Endothelial cell of umbilical vein (primary cell): ENCODE measurements around the gene GABARAPL2. TPM values are rescaled to one million over a fixed set of nuclear protein-coding genes. Genes with fewer than 3 reads are reported as not detected.

Experiments used
- BruUV-seq: library from RNA; stranded (reverse); fragments of 400-500 nt; replicated peaks from 2 replicates; lab custom pipeline; 2021; lab: Mats Ljungman, UMichigan
- CTCF ChIA-PET: fragments of 300-600, 350-600 bp; sonication (Branson Sonifier 250); formaldehyde crosslinking; loops from one replicate; lab custom pipeline; 2021; ENCODE audit warnings: antibody characterized with exemption, inconsistent platforms; lab: Charles Lee
- POLR2A ChIA-PET: fragments of 300-600, 350-600 bp; sonication (Branson Sonifier 250); formaldehyde crosslinking; loops from one replicate; lab custom pipeline; 2021; ENCODE audit warnings: antibody characterized with exemption, inconsistent platforms; lab: Charles Lee
- DNase-seq: peaks from one replicate; pipeline ENCODE4 v3.0.0-alpha.2; 2011; ENCODE audit warnings: low read depth, low spot score
- FAIRE-seq: peaks from 2 replicates; lab custom pipeline; 2011; peaks lifted over from hg19 to GRCh38; lab: Jason Lieb, UNC
- H2AFZ ChIP-seq: 2 replicates; pipeline ENCODE4 v1.6.0; 2012; ENCODE audit warnings: low read depth, low read length, control low read depth, inconsistent platforms
- H3K27ac ChIP-seq: 2 replicates; pipeline ENCODE4 v1.5.1; 2011; ENCODE audit warnings: low read depth, mild to moderate bottlenecking, control low read depth, low read length, moderate library complexity; ENCODE audit not compliant: insufficient read depth
- H3K27me3 ChIP-seq, 2 experiments: 2 replicates each; pipeline versions ENCODE4 v1.6.0 to v1.6.1; 2011; ENCODE audit warnings: low read length in 2 of 2, mixed read lengths in 1 of 2; ENCODE audit not compliant: control insufficient read depth in 2 of 2, insufficient read depth in 2 of 2
- H3K36me3 ChIP-seq, 2 experiments: 2 replicates in 1 of 2; 3 replicates in 1 of 2; pipeline ENCODE4 v1.5.1; 2011; ENCODE audit warnings: low read length in 2 of 2, mild to moderate bottlenecking in 1 of 2, moderate library complexity in 1 of 2; ENCODE audit not compliant: control insufficient read depth in 2 of 2, insufficient read depth in 2 of 2; ENCODE audit errors: extremely low read depth in 1 of 2
- H3K4me1 ChIP-seq: 3 replicates; pipeline ENCODE4 v1.5.1; 2011; ENCODE audit warnings: mild to moderate bottlenecking, low read length; ENCODE audit not compliant: control insufficient read depth, insufficient read depth; ENCODE audit errors: extremely low read depth
- H3K4me2 ChIP-seq: 2 replicates; pipeline ENCODE4 v1.6.1; 2011; ENCODE audit warnings: low read length, control low read depth, mixed read lengths; ENCODE audit not compliant: insufficient read depth
- H3K4me3 ChIP-seq, 3 experiments: fragments of 200-600 bp in 1 of 3; sonication (generic), shearing (Covaris generic) in 1 of 3; replicated peaks in 1 of 3; 2 replicates each; pipeline ENCODE4 v1.5.1; 2011 to 2016; ENCODE audit warnings: control low read depth in 3 of 3, low read length in 3 of 3, mild to moderate bottlenecking in 2 of 3, inconsistent platforms in 1 of 3, low read depth in 1 of 3, moderate library complexity in 1 of 3; ENCODE audit not compliant: insufficient read depth in 1 of 3
- H3K79me2 ChIP-seq: 2 replicates; pipeline ENCODE4 v1.6.0; 2012; ENCODE audit warnings: low read length, inconsistent platforms; ENCODE audit not compliant: control insufficient read depth, insufficient read depth
- H3K9ac ChIP-seq: replicated peaks from 2 replicates; pipeline ENCODE3; 2011; ENCODE audit warnings: low read length, control low read depth; ENCODE audit not compliant: insufficient read depth; ENCODE audit errors: extremely low read depth
- H3K9me1 ChIP-seq: replicated peaks from 3 replicates; pipeline ENCODE4 v1.6.0; 2011; ENCODE audit warnings: mild to moderate bottlenecking, low read length; ENCODE audit not compliant: control insufficient read depth, insufficient read depth; ENCODE audit errors: extremely low read depth
- H3K9me3 ChIP-seq: replicated peaks from 2 replicates; pipeline ENCODE4 v1.5.1; 2012; ENCODE audit warnings: low read length, inconsistent platforms; ENCODE audit not compliant: control insufficient read depth, insufficient read depth
- H4K20me1 ChIP-seq: replicated peaks from 2 replicates; pipeline ENCODE3; 2011; ENCODE audit warnings: mild to moderate bottlenecking, low read length; ENCODE audit not compliant: control insufficient read depth, insufficient read depth; ENCODE audit errors: extremely low read depth
- EZH2 ChIP-seq: IDR thresholded peaks from 2 replicates; pipeline ENCODE4 v1.6.1; 2012; ENCODE audit warnings: borderline replicate concordance, low read depth, mild to moderate bottlenecking, moderate library complexity, low read length, inconsistent platforms; ENCODE audit not compliant: severe bottlenecking
- FOS ChIP-seq: IDR thresholded peaks from 2 replicates; pipeline ENCODE4 v1.6.1; 2011; ENCODE audit warnings: mild to moderate bottlenecking, low read length, moderate library complexity, borderline replicate concordance; ENCODE audit not compliant: insufficient read depth
- GATA2 ChIP-seq: IDR thresholded peaks from 2 replicates; pipeline ENCODE4 v1.7.0; 2011; ENCODE audit warnings: low read depth, mild to moderate bottlenecking, moderate library complexity, mixed read lengths, low read length; ENCODE audit not compliant: insufficient read length, insufficient read depth
- JUN ChIP-seq: IDR thresholded peaks from 2 replicates; pipeline ENCODE4 v1.6.1; 2011; ENCODE audit warnings: borderline replicate concordance, low read depth; ENCODE audit not compliant: insufficient read length, insufficient read depth
- MYC ChIP-seq: IDR thresholded peaks from one replicate; pipeline ENCODE4 v1.6.1; 2011; ENCODE audit warnings: mild to moderate bottlenecking, low read depth, low read length
- POLR2A ChIP-seq: IDR thresholded peaks from 2 replicates; pipeline ENCODE4 v1.6.1; 2012; ENCODE audit warnings: low read depth, mild to moderate bottlenecking, control low read depth, low read length
- POLR2AphosphoS5 ChIP-seq: IDR thresholded peaks from 2 replicates; pipeline ENCODE4 v1.6.1; 2012; ENCODE audit warnings: low read depth, mild to moderate bottlenecking, control low read depth, low read length, moderate library complexity; ENCODE audit not compliant: insufficient read depth
- dilution Hi-C: fragments of 300-500 bp; cut with MboI; formaldehyde crosslinking; loops from one replicate; pipeline ENCODE4 v1.15.0; 2019; ENCODE audit warnings: low sequenced_read_pairs; ENCODE audit not compliant: extremely low pct_ligation_motif_present
- intact Hi-C: fragments of 100-400 bp; cut with micrococcal nuclease; formaldehyde crosslinking; loops from one replicate; pipeline ENCODE4 v1.10.0; 2022
- polyA plus RNA-seq, 4 experiments: library from polyadenylated mRNA; depleted of rRNA in 3 of 4; stranded (reverse) in 3 of 4; unstranded in 1 of 4; fragments of >200 nt; gene quantifications; 2 replicates each; pipeline versions ENCODE4 v1.2.1 to v1.2.3, GENCODE V29; 2011 to 2012; ENCODE audit warnings: missing spikeins in 1 of 4
- total RNA-seq: library from RNA; stranded (reverse); gene quantifications from 2 replicates; pipeline ENCODE4 v1.2.3, GENCODE V29; 2021
- TF ChIP-seq, protein P1 (sequence below): IDR thresholded peaks from 2 replicates; pipeline ENCODE4 v1.6.1; 2011; ENCODE audit not compliant: insufficient read depth, insufficient read length
- TF ChIP-seq, protein P2 (sequence below), 2 donors: IDR thresholded peaks; 1 replicate in 1 of 2; 2 replicates in 1 of 2; pipeline ENCODE4 v1.5.1; 2011; ENCODE audit warnings: low read length in 2 of 2, mild to moderate bottlenecking in 2 of 2, moderate library complexity in 2 of 2, control low read depth in 1 of 2, inconsistent platforms in 1 of 2, low read depth in 1 of 2; ENCODE audit not compliant: insufficient read depth in 1 of 2; ENCODE audit errors: extremely low read depth in 1 of 2

GABARAPL2 gene
- total and polyA plus RNA-seq, 2 donors (not counting 3 experiments of a cell fraction or from before 2014, with no cell fraction given), result 77.9 to 84.5 TPM

DNA sequence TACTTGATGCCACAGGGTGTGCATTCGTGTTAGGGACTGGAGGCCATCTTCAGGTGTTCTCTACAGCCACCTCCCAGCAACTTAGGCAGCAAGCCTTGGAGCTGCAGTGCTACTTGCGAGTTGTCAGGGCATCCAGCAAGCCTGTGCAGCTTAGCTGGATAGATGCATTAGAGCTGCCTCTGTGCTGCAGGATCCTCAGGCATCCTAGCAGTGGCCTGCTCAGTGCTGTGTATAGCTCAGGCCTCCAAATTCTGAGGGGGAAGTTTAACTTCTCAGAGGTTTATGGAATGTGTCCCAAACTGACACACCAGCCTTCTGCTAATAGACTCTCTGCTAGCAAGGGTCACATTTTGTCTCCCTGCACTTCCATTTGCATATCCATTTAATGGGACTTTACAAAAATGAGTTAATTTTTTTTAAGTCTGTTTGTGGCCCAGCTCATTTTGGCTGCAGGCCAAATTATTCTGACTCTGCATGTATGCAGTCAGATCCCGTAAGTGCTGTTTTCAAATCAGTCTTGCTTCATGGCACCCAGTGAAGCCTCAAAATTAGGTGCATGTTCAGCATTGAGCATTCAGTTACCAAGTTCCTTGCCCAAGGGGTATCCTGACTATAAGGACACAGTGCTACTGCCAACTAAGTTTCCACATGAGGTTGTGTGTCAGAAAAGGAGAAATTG lies 6.8 kb downstream of the GABARAPL2 start:
- Histone ChIP-seq H3K4me3 (no peak overlapping the region), H3K79me2 (no peaks in the 10 kb centered on the region), H3K4me2 (no peak overlapping the region), H3K36me3 (peaks cover 29 to 37% of the 10 kb centered on the region in 2 experiments), H3K9ac (no peak overlapping the region), H3K4me1 (no peaks in the 10 kb centered on the region), H3K9me3 (no peaks in the 10 kb centered on the region), H3K27ac (no peak overlapping the region), H4K20me1 (no peaks in the 10 kb centered on the region), H3K27me3 (no peaks in the 10 kb centered on the region), H3K9me1 (no peaks in the 10 kb centered on the region), H2AFZ (no peak overlapping the region)
- BruUV-seq, result no TSS peak
- CTCF ChIA-PET, result interaction anchor here (0.7 to 0.9 kb wide), 2 partner anchors 102 to 371 kb away, joined by 3 read pairs; no protein-coding TSS in a partner anchor
- no peak for DNase-seq
- POLR2A ChIA-PET, result no interaction called here
- no peak for FAIRE-seq
- dilution Hi-C loops, result no loop called here
- intact Hi-C loops, result no loop called here
- TF ChIP-seq JUN (no peak), POLR2A (no peak), EZH2 (no peak), FOS (no peak), GATA2 (no peak), MYC (no peak), POLR2AphosphoS5 (no peak)
- TF ChIP-seq, protein P1, sequence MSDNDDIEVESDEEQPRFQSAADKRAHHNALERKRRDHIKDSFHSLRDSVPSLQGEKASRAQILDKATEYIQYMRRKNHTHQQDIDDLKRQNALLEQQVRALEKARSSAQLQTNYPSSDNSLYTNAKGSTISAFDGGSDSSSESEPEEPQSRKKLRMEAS, result no peak
- TF ChIP-seq, protein P2, sequence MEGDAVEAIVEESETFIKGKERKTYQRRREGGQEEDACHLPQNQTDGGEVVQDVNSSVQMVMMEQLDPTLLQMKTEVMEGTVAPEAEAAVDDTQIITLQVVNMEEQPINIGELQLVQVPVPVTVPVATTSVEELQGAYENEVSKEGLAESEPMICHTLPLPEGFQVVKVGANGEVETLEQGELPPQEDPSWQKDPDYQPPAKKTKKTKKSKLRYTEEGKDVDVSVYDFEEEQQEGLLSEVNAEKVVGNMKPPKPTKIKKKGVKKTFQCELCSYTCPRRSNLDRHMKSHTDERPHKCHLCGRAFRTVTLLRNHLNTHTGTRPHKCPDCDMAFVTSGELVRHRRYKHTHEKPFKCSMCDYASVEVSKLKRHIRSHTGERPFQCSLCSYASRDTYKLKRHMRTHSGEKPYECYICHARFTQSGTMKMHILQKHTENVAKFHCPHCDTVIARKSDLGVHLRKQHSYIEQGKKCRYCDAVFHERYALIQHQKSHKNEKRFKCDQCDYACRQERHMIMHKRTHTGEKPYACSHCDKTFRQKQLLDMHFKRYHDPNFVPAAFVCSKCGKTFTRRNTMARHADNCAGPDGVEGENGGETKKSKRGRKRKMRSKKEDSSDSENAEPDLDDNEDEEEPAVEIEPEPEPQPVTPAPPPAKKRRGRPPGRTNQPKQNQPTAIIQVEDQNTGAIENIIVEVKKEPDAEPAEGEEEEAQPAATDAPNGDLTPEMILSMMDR (IDR thresholded peaks at IDR 0.05; ENCODE audit: extremely low read depth in 1 of 2, insufficient read depth in 1 of 2, low read depth in 1 of 2, low read length in 2 of 2), result no peak
